ENCODE measurements around the gene AMPD3.

AMPD3 gene

GRCh38 chr11:10439351-10439750 is 15.7 kb upstream of the AMPD3 start:
- no peak for DNase-seq

- DNase-seq: no peak
Measured at GRCh38 chr11:10439924-10440323, 15.1 kb upstream of the AMPD3 start.

- no peak for DNase-seq
Measured at GRCh38 chr11:10440401-10440800, 14.7 kb upstream of the AMPD3 start.

DNA sequence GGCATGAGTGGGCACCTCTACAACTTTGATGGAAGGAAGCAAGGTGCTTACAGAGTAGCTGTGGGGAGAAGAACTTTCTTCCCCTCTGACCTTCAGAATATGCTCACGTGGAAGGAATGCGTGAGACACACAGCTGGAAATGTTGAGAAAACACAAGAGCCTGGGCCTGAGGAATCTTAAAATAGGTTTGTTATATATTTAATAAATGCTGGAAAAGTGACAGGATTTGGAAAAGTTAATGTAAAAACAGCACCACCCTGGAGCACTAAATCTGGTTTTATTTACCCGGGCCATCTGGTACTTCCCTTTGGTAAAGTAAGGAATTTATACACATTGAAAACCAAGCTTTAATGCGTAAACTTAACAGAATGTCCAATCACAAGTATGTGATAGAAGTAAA is 14.0 kb upstream of the AMPD3 start:
- DNase-seq: peak; percentile 45

DNA sequence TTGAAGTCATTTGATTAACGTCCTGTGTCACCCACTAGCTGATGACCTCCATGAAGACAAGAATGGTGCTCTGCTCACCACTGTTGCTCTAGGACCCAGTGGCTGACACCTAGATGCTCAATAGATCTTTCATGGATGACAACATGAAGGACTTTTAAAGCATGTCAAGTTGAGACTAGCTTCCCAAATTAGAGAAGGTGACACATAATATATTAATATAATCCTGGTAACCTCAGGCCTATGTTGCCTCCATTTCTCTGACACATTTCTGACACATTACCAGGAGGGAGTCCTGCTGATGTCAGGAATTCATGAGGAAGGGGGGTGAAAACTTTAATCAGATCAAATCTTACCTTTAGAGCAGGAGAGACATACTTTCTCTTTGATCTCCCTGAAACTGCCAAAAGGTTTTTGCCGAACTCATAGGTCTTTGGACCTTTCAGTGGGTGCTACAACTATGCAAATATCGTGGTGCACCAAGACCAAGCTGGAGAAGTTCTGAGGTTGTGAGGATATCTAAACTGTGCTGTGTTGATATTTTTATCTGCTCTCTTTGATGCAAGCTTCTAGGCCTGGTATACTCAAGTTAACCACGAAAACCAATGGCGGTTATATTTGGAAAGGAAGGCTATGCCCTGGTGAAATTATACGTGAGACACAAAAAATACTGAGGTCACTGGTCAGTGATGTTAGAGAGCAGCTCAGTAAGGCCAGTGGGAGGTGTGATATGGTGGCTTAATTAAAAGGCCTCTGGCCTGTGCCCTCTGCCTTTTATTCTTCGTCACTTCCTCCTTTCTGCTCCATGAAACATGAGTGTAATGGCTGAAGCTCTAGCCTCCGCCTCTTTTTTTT is 13.2 kb upstream of the AMPD3 start:
- no peak for DNase-seq

DNA sequence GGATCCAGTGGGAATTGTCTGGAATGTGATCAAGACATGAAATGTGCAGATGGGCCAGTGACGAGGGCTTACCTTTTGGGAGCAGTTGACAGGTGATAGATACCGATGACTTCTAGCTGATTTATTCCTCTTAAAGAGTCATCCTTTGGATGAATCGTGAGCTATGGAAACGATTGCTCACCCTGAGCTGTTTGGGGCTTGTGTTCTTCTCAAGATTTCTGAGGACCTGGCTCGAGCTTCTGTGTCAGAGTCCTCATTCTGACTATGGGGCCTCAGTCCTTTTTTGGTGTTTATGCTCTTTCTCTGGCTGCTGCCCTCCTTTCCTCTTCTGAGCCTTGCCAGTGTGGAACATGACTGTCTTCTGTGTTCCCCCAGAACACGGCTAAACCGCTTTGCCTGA is 11.9 kb upstream of the AMPD3 start:
- DNase-seq: no peak

DNA sequence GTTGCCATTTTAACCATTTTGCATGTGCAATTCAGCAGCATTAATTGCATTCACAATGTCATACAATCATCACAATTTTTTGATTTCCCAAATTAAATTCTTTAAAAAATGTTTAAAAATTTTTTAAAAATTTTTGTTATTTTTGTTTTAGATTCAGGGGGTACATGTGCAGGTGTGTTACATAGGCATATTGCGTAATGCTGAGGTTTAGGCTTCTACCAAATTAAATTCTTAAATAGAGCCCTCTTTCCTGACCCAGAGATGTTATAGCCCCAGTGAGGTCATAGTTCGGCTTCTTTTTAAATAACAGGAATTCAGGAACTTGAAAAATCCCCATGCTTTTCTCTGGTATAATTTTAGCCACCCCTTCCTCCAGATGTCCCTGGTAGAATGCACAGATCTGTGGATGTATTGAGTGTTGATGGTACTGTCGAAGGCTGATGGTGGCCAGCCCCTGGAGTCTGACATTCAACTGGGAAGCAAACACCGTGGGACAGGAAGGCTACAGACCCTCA is 11.3 kb upstream of the AMPD3 start:
- no peak for DNase-seq

DNA sequence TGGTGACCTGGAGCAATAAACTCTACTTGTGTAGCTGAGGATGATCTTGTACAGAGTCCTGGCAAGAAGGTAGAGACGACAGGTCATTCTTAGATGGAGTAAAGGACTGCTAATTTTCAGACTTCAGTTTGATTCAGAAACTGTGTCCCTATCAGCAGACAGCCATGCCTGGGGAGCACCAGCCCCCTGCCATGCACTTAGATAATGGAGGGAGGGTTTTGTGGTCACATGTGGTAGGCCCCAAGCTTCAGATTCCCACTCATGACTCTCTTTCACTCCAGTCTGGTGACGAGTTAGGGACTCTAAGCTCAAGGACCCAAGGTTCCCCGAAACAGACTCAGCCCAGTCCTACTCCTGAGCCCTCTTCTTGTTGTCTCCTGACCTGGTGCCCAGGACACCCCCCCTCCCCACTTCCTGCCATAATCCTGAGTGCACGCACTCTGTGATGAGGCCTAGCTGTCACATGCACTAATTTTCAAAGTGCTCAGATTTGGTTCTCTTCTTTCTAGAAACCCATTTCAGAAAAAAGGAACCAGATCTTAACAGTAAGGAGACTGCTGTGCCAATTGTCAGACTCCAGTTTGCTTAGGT is 10.2 kb upstream of the AMPD3 start:
- no peak for DNase-seq

DNA sequence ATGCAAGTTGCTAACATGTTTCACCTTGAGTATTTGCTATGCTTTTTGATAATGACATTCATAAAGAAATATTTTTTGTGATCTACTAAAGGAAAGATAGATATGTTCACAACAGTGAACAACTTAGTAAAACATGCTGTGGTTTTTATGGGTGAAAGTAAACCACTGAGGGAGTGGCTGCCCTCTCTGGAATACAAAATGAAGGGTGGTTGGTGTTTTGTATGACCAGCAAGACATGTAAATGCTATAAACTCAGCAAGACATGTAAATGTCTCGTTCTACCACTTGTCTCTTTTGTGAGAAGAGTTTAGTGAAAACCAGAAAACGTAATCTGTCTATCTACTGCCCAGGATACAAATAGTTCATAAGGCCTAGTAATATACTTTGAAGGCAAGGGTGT is 7.6 kb upstream of the AMPD3 start:
- no peak for DNase-seq

GRCh38 chr11:10450462-10451425 is 4.3 kb upstream of the AMPD3 start:
- DNase-seq: peak; percentile 12

GRCh38 chr11:10451426-10452116 is 3.5 kb upstream of the AMPD3 start:
- DNase-seq: no peak

DNA sequence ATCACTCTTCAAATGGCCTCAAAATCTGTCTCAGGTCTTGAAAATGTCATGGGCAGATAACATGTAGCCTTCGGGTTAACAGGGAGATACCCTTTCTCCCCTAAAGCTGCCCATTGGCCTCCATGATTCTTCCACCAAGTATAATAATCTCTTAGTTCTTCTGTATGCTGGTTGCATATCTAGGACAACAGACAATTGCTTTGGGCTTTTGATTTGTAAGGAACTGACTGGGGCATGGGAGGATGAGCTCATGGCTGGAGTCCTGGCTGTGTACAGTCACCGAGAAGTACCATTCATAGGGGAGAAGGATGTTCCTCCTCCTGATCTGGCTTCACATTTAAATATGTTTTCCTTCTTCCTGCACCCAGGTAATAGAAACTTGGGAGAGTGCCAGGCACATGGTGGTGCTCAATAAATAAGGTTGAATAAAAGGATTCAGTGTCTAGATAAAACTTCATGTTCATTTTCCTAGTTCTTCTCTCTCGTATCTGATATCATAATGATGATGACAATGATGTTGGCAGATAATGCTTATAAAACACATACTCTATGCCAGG is 2.8 kb upstream of the AMPD3 start:
- DNase-seq: no peak

- DNase-seq: no peak
Measured at GRCh38 chr11:10453261-10453660, 1.8 kb upstream of the AMPD3 start.

DNA sequence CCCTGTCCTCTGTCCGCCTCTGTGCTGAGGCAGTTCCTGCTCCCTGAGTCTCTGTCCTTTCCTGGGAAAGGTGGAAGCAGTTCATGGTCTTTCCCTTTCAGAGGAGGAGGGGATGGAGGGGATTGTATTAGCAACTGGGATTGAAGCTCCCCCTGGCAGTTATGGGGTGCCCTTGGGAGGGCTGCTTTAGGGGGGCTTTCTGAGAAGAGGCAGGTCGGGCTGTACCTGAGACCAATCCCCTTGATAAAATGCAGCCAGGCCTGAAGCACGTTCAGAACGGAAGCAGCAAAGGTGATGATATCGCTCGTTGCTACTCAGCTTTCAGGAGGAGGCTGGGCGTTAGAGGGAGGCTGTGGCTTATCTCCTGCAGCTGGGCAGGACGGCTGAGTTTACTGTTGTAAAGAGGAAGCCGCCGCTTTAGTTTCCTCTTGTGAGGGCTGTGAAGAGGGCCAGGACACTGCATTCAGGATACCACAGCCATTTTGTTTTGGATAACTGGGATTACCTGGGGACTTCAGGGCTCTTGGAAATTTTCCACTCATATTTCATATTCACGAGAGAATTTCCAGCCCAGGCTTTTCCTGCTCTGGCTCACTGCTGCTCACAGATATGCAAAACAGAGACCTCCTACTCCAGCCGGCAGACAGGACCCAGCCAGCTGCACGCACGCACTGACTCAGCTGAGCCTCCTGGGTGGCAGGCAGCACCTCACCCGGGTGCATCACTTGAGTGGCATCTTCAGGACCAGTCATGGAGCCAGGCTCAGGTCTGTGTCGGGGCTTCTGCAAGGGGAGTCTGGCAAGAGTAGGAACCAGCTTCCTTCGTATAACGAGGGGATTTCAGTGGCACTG is 798 bp downstream of the AMPD3 start:
- DNase-seq: peak; percentile 67

- DNase-seq: no peak
Measured at GRCh38 chr11:10456519-10456918, 1.5 kb downstream of the AMPD3 start.

DNA sequence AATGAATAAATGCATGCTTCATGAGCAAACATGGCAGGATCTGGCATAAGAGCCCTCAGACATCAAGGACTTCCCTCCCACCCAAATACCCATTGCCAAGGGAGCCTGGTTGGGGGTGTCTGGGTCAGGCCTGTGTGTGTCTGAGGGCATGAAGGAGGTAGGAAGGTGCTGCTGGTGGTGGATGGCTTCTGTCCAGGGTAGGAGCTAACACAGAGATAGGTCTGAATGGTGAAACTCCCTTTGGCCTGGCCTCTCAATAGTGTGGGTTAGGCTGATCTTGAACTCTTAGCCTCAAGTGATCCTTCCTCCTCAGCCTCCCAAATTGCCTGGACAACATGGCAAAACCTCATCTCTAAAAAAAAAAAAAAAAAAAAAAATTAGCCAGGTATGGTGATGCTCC is 2.8 kb downstream of the AMPD3 start:
- DNase-seq: no peak

- DNase-seq: no peak
Measured at GRCh38 chr11:10459029-10459970, 4.2 kb downstream of the AMPD3 start.

- DNase-seq: no peak
Measured at GRCh38 chr11:10460611-10461275, 5.7 kb downstream of the AMPD3 start.

DNA sequence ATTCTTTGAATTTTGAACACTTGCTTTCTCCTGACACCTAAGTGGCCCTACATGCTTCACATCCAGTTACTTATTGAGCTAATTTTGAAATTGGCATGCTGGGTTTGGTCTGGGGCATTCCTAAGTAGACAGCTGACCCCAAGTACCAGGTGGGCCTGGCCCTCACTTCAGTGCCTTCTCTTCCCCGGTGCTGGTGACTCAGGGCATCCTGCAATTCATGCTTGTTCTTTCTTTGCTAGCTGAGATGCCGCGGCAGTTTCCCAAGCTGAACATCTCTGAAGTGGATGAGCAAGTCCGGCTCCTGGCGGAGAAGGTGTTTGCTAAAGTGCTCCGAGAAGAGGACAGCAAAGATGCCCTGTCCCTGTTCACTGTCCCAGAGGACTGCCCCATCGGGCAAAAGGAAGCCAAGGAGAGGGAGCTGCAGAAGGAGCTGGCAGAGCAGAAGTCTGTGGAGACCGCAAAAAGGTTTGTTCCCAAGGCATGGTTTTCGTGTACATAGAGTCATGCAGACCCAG is 6.3 kb downstream of the AMPD3 start:
- no peak for DNase-seq

Measured in fibroblast of upper back skin (primary cell).